CD4-positive, alpha-beta T cell treated with Interleukin-6 at 100 ng/mL for 8 hours (primary cell): ENCODE results near the gene PRM1.

ENCODE experiments used
- DNase-seq: peaks from one replicate; pipeline ENCODE4 v3.0.0-alpha.2; 2020; ENCODE audit warnings: mixed read lengths, low spot score

PRM1 gene

DNA sequence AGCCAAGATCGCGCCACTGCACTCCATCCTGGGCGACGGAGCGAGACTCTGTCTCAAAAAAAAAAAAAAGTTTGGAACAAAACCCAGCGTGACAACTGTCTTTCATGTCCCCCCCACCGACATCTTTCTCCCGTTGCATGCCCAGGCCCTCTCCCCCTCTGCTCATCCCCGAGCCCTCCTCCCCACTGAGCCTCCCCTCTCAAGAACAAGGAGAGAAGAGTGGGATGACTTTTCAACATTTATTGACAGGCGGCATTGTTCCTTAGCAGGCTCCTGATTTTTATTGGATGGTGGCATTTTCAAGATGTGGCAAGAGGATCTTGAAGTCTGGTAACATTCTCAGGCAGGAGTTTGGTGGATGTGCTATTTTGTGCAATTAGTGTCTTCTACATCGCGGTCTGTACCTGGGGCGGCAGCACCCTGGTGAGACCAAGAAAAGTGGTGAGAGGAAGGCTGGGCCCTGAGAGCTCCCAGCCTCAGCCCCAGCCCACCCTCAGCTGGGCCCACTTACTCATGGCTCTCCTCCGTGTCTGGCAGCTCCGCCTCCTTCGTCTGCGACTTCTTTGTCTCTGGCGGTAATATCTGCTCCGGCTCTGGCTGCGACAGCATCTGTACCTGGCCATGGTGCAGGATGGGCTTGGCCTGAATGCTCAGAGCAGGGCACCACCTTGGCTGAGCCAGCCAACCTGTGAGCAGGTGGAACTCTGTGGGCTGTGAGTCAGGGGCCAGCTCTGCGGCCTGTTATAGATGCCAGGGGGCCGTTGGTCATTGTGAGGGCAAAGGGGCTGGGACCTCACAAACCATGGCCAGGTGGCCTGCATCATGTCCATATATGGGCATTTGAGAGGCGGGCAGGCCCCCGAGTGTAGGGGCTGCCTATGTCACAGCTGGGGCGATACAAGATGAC lies at the start of gene PRM1:
Gene PRM1 (minus strand): TSS at position 715 of the 907 bp plus-strand sequence. CDS start 92 bp downstream, at position 623.
- no peak for DNase-seq

DNA sequence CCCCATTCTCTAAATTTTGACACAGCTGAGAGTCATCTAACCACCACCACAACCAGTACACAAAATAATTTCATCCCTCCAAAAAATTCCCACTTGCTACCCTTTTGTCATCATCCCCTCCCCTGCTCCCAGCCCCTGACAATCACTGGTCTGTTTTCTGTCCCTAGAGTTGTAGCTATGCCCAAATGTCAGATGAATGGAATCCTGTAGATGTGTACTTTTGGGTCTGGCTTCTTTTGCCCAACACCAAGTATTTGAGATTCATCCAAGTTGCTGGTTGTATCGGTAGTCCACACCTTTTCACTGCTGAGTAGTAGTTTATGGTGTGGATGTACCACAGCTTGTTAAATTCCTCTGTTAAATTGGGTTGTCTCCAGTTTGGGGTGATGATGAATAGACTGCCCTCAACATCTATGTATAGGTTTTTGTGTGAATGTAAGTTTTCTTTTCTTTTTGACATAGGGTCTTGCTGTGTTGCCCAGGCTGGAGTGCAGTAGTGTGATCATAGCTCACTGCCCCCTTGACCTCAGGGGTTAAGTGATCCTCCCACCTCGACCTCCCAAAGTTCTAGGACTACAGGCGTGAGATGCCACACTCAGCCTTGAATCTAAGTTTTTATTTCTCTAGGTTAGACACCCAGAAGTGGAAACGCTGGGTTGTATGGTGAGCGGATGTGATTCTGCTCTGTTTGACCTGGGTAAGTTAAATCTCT lies 49.6 kb upstream of the PRM1 start:
- DNase-seq = no peak

GRCh38 chr16:11329891-11330290 lies 48.8 kb upstream of the PRM1 start:
- DNase-seq = no peak

- DNase-seq = no peak
These were observed 48.0 kb upstream of the PRM1 start for GRCh38 chr16:11329071-11329491.

- peak; percentile 63 for DNase-seq
These were observed 47.3 kb upstream of the PRM1 start for GRCh38 chr16:11328172-11329070.

- no peak for DNase-seq
These were observed 46.4 kb upstream of the PRM1 start for GRCh38 chr16:11327277-11328171.

DNA sequence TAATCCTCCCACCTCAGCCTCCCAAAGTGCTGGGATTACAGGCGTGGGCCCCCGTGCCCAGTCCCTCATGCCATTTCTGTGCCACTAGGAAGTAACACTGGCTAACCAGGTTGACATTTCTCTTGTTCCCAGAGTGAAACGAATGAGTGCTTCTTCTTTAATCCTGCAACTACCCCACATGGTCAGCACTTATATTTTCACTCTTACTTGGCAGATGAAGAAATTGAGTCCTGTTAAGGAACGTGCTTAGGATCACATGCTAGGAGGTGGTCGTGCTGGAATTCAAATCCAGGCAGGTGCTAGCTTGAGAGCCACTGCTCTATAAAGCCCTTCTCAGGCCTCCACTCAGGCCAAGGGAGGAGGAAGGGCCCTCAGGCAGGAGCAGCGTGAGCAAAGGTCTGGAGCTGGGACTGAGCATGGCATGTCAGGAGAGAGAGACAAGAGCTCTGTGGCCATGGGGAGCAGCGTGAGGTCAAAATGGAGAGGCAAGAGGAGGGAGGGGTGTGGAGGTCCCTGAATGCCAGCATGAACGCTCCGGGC lies 45.7 kb upstream of the PRM1 start:
- DNase-seq = no peak

- DNase-seq = no peak
These were observed 45.1 kb upstream of the PRM1 start for GRCh38 chr16:11326084-11326736.

GRCh38 chr16:11325404-11326083 lies 44.4 kb upstream of the PRM1 start:
- DNase-seq = no peak

DNA sequence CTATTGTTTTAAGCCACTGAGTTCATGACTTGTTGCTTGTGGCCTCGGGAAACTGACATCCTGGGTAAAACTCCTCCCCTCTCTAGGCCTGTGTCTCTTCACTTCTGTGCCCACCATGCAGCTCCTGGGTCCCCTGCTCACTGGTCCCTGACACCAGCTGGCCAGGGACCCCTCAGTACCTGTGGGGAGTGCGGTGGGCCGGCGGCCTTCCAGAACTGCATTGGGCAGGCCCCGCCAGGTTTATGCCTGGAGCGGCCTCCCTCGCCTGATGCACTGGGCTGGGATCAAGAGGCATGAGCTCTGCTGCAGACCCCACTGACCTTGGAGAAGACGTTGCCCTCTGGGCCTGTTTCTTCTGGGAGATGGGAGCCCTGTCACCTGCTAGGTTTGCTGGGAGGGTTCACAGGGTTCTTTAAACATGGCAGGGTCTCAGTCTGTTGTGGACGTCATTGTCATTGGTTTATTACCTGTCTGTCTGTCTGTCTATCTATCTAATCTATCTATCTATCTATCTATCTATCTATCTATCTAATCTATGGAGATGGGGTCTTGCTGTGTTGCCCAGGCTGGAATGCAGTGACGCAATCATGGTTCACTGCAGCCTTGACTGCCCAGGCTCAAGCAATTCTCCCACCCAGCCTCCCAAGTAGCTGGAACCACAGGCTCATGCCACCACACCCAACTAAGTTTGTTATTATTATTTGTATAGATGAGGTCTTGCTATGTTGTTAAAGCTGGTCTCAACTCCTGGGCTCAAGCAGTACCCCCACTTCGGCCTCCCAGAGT lies 42.6 kb upstream of the PRM1 start:
- DNase-seq = no peak

- no peak for DNase-seq
These were observed 41.7 kb upstream of the PRM1 start for GRCh38 chr16:11322823-11323222.

DNA sequence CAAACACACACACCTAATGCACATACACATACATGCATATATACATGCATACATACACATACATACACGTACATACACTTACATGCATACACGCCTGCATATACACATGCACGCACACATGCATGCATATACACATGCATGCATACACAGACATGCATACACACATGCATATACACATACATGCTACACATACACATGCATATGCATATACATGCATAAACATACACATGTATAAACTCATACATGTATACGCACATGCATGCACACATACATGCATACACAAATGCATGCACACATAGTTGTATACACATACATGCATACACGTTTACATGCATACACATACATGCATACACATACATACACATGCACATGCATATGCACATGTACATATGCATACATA lies 40.5 kb upstream of the PRM1 start:
- DNase-seq = no peak

- DNase-seq = no peak
These were observed 39.0 kb upstream of the PRM1 start for GRCh38 chr16:11320170-11320569.

- no peak for DNase-seq
These were observed 38.5 kb upstream of the PRM1 start for GRCh38 chr16:11319529-11320146.

GRCh38 chr16:11318817-11319216 lies 37.7 kb upstream of the PRM1 start:
- no peak for DNase-seq

GRCh38 chr16:11316331-11317015 lies 35.3 kb upstream of the PRM1 start:
- no peak for DNase-seq

GRCh38 chr16:11315510-11315909 lies 34.4 kb upstream of the PRM1 start:
- no peak for DNase-seq
